HepG2 (cell line): ENCODE measurements around the gene TSN. TPM values are rescaled to one million over a fixed set of nuclear protein-coding genes. Genes with fewer than 3 reads are reported as not detected.

ENCODE experiments used
- ATAC-seq: fragments of 200-7000 bp; cut with Tn5 transposase; 3 replicates; pipeline ENCODE4 v1.9.1; 2020; ENCODE audit warnings: mild to moderate bottlenecking, moderate library complexity
- BruUV-seq: library from RNA; stranded (reverse); fragments of 400-500 nt; replicated peaks from 2 replicates; lab custom pipeline; 2021; lab: Mats Ljungman, UMichigan
- CTCF ChIA-PET: fragments of 300-600 bp; formaldehyde crosslinking; extraction: SDS; loops from one replicate; lab custom pipeline; 2021; ENCODE audit warnings: low total read pairs, inconsistent platforms, low intra/inter-chr PET ratio; lab: Yijun Ruan, JAX
- POLR2A ChIA-PET: fragments of 350-600 bp; sonication (Branson Sonifier 250); formaldehyde crosslinking; loops from one replicate; lab custom pipeline; 2020; ENCODE audit warnings: antibody characterized with exemption, inconsistent platforms; lab: Yijun Ruan, JAX
- DNase-seq: peaks from one replicate; pipeline ENCODE4 v3.0.0-alpha.2; 2015; ENCODE audit warnings: low spot score
- FAIRE-seq: peaks from 3 replicates; lab custom pipeline; 2011; peaks lifted over from hg19 to GRCh38; lab: Jason Lieb, UNC
- H2AFZ ChIP-seq: one replicate; pipeline ENCODE4 v1.6.1; 2011; ENCODE audit warnings: low read length, inconsistent platforms
- H3K27ac ChIP-seq: fragments of 300-600 bp; 3 replicates; pipeline ENCODE4 v1.8.0; 2011; ENCODE audit warnings: mixed run types, mild to moderate bottlenecking, mixed read lengths, low read length, inconsistent platforms; ENCODE audit not compliant: insufficient read depth; ENCODE audit errors: extremely low read length
- H3K27me3 ChIP-seq, 2 experiments: fragments of 200-600 bp in 1 of 2; 2 replicates in 1 of 2; 3 replicates in 1 of 2; pipeline versions ENCODE4 v1.6.0 to v1.8.0; 2011; ENCODE audit warnings: low read length in 2 of 2, mild to moderate bottlenecking in 2 of 2, moderate library complexity in 2 of 2, inconsistent platforms in 1 of 2; ENCODE audit not compliant: insufficient read depth in 2 of 2, control insufficient read depth in 1 of 2
- H3K36me3 ChIP-seq, 2 experiments: fragments of 200-600 bp in 1 of 2; replicated peaks in 1 of 2; 2 replicates in 1 of 2; 3 replicates in 1 of 2; pipeline versions ENCODE4 v1.5.1 to v1.8.0; 2011; ENCODE audit warnings: low read length in 2 of 2, inconsistent platforms in 1 of 2; ENCODE audit not compliant: insufficient read depth in 2 of 2, control insufficient read depth in 1 of 2
- H3K4me1 ChIP-seq: 2 replicates; pipeline ENCODE4 v1.5.1; 2012; ENCODE audit warnings: low read length, inconsistent platforms; ENCODE audit not compliant: insufficient read depth
- H3K4me2 ChIP-seq: 2 replicates; pipeline ENCODE4 v1.6.0; 2011; ENCODE audit warnings: low read depth, low read length, inconsistent platforms
- H3K4me3 ChIP-seq, 3 experiments: fragments of 200-600 bp in 1 of 3; sonication (generic), shearing (Covaris generic) in 1 of 3; replicated peaks in 1 of 3; 2 replicates each; pipeline ENCODE4 v1.5.1; 2011 to 2016; ENCODE audit warnings: low read length in 3 of 3, inconsistent platforms in 2 of 3, low read depth in 2 of 3, mild to moderate bottlenecking in 2 of 3, control low read depth in 1 of 3, mixed read lengths in 1 of 3; ENCODE audit not compliant: insufficient read depth in 1 of 3
- H3K79me2 ChIP-seq: one replicate; pipeline ENCODE4 v1.6.1; 2011; ENCODE audit warnings: low read length, inconsistent platforms; ENCODE audit not compliant: insufficient read depth
- H3K9ac ChIP-seq: 2 replicates; pipeline ENCODE4 v1.6.0; 2011; ENCODE audit warnings: mild to moderate bottlenecking, low read depth, low read length, inconsistent platforms; ENCODE audit not compliant: insufficient read depth
- H3K9me3 ChIP-seq: 2 replicates; pipeline ENCODE4 v1.5.1; 2012; ENCODE audit warnings: mild to moderate bottlenecking, low read length
- H4K20me1 ChIP-seq: 2 replicates; pipeline ENCODE4 v1.6.0; 2011; ENCODE audit warnings: inconsistent platforms, mild to moderate bottlenecking, low read length, moderate library complexity; ENCODE audit not compliant: insufficient read depth
- CEBPB ChIP-seq: IDR thresholded peaks from 2 replicates; pipeline ENCODE4 v1.6.1; 2011; ENCODE audit warnings: low read depth, low read length, improper control_type of control experiment, borderline replicate concordance
- CENPX ChIP-seq: sonication (generic); formaldehyde crosslinking; IDR thresholded peaks from 2 replicates; pipeline ENCODE4 v1.9.0; 2021; ENCODE audit warnings: mild to moderate bottlenecking, missing genetic modification reagents, moderate library complexity
- GATAD1 ChIP-seq: IDR thresholded peaks from 2 replicates; pipeline ENCODE4 v1.6.1; 2016; ENCODE audit warnings: missing genetic modification reagents, missing compliant biosample characterization
- GATAD2A ChIP-seq: IDR thresholded peaks from 2 replicates; pipeline ENCODE4 v1.6.1; 2016
- IKZF1 ChIP-seq: fragments of 450-650 bp; IDR thresholded peaks from 2 replicates; pipeline ENCODE4 v1.7.1; 2016
- IRF2 ChIP-seq: IDR thresholded peaks from 2 replicates; pipeline ENCODE4 v1.6.1; 2018; ENCODE audit warnings: missing genetic modification reagents, missing compliant biosample characterization
- JDP2 ChIP-seq: sonication (generic); formaldehyde crosslinking; IDR thresholded peaks from 2 replicates; pipeline ENCODE4 v1.8.1; 2022; ENCODE audit warnings: missing genetic modification reagents, borderline replicate concordance
- RARA ChIP-seq: IDR thresholded peaks from 2 replicates; pipeline ENCODE4 v1.6.1; 2016; ENCODE audit warnings: missing genetic modification reagents, missing compliant biosample characterization
- RELA ChIP-seq: sonication (generic); formaldehyde crosslinking; IDR thresholded peaks from 2 replicates; pipeline ENCODE4 v1.4.0; 2020; ENCODE audit warnings: missing genetic modification reagents
- RORA ChIP-seq: sonication (generic); formaldehyde crosslinking; IDR thresholded peaks from 2 replicates; pipeline ENCODE4 v1.5.0; 2020; ENCODE audit warnings: mild to moderate bottlenecking, missing genetic modification reagents, moderate library complexity
- SMAD9 ChIP-seq: sonication (generic); formaldehyde crosslinking; IDR thresholded peaks from 2 replicates; pipeline ENCODE4 v1.5.1; 2020; ENCODE audit warnings: mild to moderate bottlenecking, missing genetic modification reagents
- STAT5B ChIP-seq: sonication (generic); formaldehyde crosslinking; IDR thresholded peaks from 2 replicates; pipeline ENCODE4 v1.4.0; 2020; ENCODE audit warnings: missing genetic modification reagents
- YY1 ChIP-seq: IDR thresholded peaks from 2 replicates; pipeline ENCODE4 v1.6.1; 2011; ENCODE audit warnings: low read length, low read depth, moderate library complexity, mild to moderate bottlenecking; ENCODE audit not compliant: insufficient read depth, insufficient replicate concordance
- ZNF30 ChIP-seq: sonication (generic); formaldehyde crosslinking; IDR thresholded peaks from 2 replicates; pipeline ENCODE4 v1.5.0; 2020; ENCODE audit warnings: mild to moderate bottlenecking, missing genetic modification reagents
- ZNF451 ChIP-seq: sonication (generic); formaldehyde crosslinking; IDR thresholded peaks from 2 replicates; pipeline ENCODE4 v1.5.0; 2020; ENCODE audit warnings: mild to moderate bottlenecking, missing genetic modification reagents
- ZNF720 ChIP-seq: sonication (generic); formaldehyde crosslinking; IDR thresholded peaks from 2 replicates; pipeline ENCODE4 v1.4.0; 2020; ENCODE audit warnings: missing genetic modification reagents
- WGBS: methylation state at CpG from one replicate; pipeline ENCODE4 v1.1.6; 2017; ENCODE audit warnings: low lambda C conversion rate; 5-methylcytosine and 5-hydroxymethylcytosine counted together
- in situ Hi-C: cut with HindIII; loops from 2 replicates; pipeline ENCODE4 v1.10.0; 2017; ENCODE audit warnings: low pct_unique_long_range_greater_than_20kb; ENCODE audit not compliant: extremely low pct_ligation_motif_present
- intact Hi-C: fragments of 100-400 bp; cut with micrococcal nuclease; formaldehyde crosslinking; loops from one replicate; pipeline ENCODE4 v1.10.0; 2022; ENCODE audit not compliant: unreplicated experiment
- polyA plus RNA-seq, 8 experiments: library from polyadenylated mRNA; depleted of rRNA in 3 of 8; stranded (reverse) in 7 of 8; unstranded in 1 of 8; fragments of >200 nt; fragmentation: Illumina TruSeq in 4 of 8; extraction: Trizol in 4 of 8; gene quantifications; 2 replicates each; pipeline versions ENCODE4 v1.2.1 to v1.2.3, GENCODE V29; 2011 to 2016; ENCODE audit warnings: low read depth in 4 of 8, missing spikeins in 1 of 8, mixed read lengths in 1 of 8; ENCODE audit not compliant: insufficient read depth in 1 of 8
- total RNA-seq, 5 experiments: library from RNA; depleted of rRNA; stranded (reverse); fragments of >200 nt; fragmentation: Illumina TruSeq; extraction: Trizol; gene quantifications; 2 replicates each; pipeline ENCODE4 v1.2.3, GENCODE V29; 2016; ENCODE audit warnings: low read depth in 1 of 5
- TF ChIP-seq, protein P1 (sequence below): IDR thresholded peaks from 2 replicates; pipeline ENCODE4 v1.6.1; 2016; ENCODE audit warnings: mild to moderate bottlenecking
- TF ChIP-seq, protein P2 (sequence below): IDR thresholded peaks from 2 replicates; pipeline ENCODE4 v1.6.1; 2012; ENCODE audit warnings: inconsistent platforms

The TSN gene
- total and polyA plus RNA-seq, 2 of the 13 experiments (the other 11 are each of a cell fraction or from before 2014, with no cell fraction given) = 56.4 to 115 TPM

DNA sequence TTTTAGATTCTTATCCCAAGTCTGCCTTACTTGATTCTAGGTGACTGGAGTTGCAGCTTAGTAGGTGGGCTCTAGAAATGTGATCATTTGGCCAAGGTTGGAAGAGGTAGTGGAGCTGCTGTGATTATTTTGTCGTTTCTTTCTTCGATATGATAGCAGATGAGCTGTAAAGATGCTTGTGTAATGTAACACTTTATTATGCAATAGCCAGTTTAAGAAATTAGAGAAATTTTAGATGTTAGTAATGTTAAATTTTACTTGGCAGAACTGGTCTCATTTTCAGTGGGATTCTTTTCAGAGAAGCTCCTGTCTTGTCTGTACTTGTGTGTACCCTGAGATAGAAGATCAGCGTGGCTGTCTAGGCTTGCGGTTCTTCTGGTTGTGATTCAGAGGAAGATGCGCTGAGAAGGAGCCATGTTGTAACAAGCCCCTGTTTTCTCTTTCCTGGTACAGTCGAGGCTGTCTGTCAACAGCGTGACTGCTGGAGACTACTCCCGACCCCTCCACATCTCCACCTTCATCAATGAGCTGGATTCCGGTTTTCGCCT is 9.3 kb downstream of the TSN start:
- Histone ChIP-seq H2AFZ (no peak overlapping the region), H3K4me3 (no peak overlapping the region), H3K9me3 (no peaks in the 10 kb centered on the region), H4K20me1 (no peaks in the 10 kb centered on the region), H3K4me1 (peaks cover 8% of the 10 kb centered on the region; the same call in 1 of the 2 replicates), H3K9ac (no peak overlapping the region), H3K4me2 (no peak overlapping the region), H3K27me3 (no peaks in the 10 kb centered on the region), H3K79me2 (no peaks in the 10 kb centered on the region), H3K27ac (no peak overlapping the region), H3K36me3 (peaks cover 24 to 78% of the 10 kb centered on the region in 2 experiments)
- ATAC-seq (no peak), FAIRE-seq (no peak), DNase-seq (no peak)
- in situ Hi-C loops (no loop called here), intact Hi-C loops (no loop called here)
- CTCF ChIA-PET = no interaction called here
- 96% methylated on average over 10 of the region's 10 CpGs for WGBS
- TF ChIP-seq CEBPB (peak; percentile 68; the same call in 1 of the 2 replicates), ZNF451 (CRISPR knock-in tag) (no peak)
- no TSS peak for BruUV-seq
- POLR2A ChIA-PET = interaction anchor here (0.8 to 1.2 kb wide), 2 partner anchors 9 to 28 kb away, joined by 5 read pairs; partner anchors contain the start of genes NIFK and TSN

DNA sequence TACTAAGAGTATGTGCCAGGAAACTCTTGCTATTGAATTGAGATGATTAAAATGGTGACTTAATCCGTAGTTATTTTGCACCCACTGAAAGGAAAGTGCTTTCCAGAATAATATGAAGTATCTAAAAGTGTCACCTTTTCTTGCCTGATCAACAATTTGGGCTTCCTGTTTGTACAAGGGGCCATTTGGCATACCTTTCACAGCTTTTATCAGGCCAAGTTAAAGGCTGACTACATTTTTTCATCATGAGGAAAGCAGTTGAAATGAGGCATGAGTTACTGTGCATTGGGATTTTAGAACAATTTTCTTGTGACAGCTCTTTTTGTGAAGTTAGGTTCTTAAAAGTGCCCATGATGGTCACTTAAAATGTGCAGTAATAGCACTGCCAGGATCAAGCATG is 11.2 kb downstream of the TSN start:
- Histone ChIP-seq H3K9ac (no peak overlapping the region), H3K36me3 (peaks cover 19 to 60% of the 10 kb centered on the region in 2 experiments), H3K4me2 (no peak overlapping the region), H2AFZ (no peak overlapping the region), H3K79me2 (no peaks in the 10 kb centered on the region), H4K20me1 (no peaks in the 10 kb centered on the region), H3K4me3 (no peak overlapping the region), H3K4me1 (peaks cover 10% of the 10 kb centered on the region), H3K9me3 (no peaks in the 10 kb centered on the region), H3K27ac (no peak overlapping the region), H3K27me3 (no peaks in the 10 kb centered on the region)
- ChIA-PET CTCF (no interaction called here), POLR2A (interaction anchor here (1.2 kb wide), 1 partner anchor 11 kb away, joined by 4 read pairs; the partner anchor contains the start of gene TSN)
- no peak for FAIRE-seq
- in situ Hi-C loops = no loop called here
- ATAC-seq = no peak
- no TSS peak for BruUV-seq
- intact Hi-C loops = no loop called here
- DNase-seq = no peak
- WGBS = 96% methylated on average over 1 of the region's 1 CpG
- no peak for TF ChIP-seq YY1
- TF ChIP-seq, protein P1, sequence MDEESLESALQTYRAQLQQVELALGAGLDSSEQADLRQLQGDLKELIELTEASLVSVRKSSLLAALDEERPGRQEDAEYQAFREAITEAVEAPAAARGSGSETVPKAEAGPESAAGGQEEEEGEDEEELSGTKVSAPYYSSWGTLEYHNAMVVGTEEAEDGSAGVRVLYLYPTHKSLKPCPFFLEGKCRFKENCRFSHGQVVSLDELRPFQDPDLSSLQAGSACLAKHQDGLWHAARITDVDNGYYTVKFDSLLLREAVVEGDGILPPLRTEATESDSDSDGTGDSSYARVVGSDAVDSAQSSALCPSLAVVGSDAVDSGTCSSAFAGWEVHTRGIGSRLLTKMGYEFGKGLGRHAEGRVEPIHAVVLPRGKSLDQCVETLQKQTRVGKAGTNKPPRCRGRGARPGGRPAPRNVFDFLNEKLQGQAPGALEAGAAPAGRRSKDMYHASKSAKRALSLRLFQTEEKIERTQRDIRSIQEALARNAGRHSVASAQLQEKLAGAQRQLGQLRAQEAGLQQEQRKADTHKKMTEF (CRISPR knock-in tag) = no peak
- no peak for TF ChIP-seq CENPX (CRISPR knock-in tag)
- TF ChIP-seq JDP2 = no peak
- TF ChIP-seq ZNF30 (CRISPR knock-in tag) = no peak
- TF ChIP-seq IRF2 (CRISPR knock-in tag) = no peak
- TF ChIP-seq ZNF720 (CRISPR knock-in tag) = no peak
- no peak for TF ChIP-seq ZNF451 (CRISPR knock-in tag)
- no peak for TF ChIP-seq GATAD1
- TF ChIP-seq, protein P2, sequence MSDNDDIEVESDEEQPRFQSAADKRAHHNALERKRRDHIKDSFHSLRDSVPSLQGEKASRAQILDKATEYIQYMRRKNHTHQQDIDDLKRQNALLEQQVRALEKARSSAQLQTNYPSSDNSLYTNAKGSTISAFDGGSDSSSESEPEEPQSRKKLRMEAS = no peak
- no peak for TF ChIP-seq IKZF1
- no peak for TF ChIP-seq RARA (CRISPR knock-in tag)
- no peak for TF ChIP-seq RORA (CRISPR knock-in tag)
- no peak for TF ChIP-seq STAT5B (CRISPR knock-in tag)
- TF ChIP-seq RELA (CRISPR knock-in tag) = no peak
- TF ChIP-seq SMAD9 = no peak
- TF ChIP-seq GATAD2A (CRISPR knock-in tag) = no peak
